CD14-positive monocyte (primary cell): ENCODE data around the gene ABCB6. TPM values are rescaled to one million over a fixed set of nuclear protein-coding genes. Genes with fewer than 3 reads are reported as not detected.

Source experiments
- DNase-seq, 3 donors: peaks; one replicate each; pipeline ENCODE4 v3.0.0-alpha.2; 2011 to 2022
- H2AFZ ChIP-seq: 2 replicates; pipeline ENCODE4 v1.6.0; 2012; ENCODE audit warnings: mild to moderate bottlenecking, low read depth, low read length, inconsistent platforms; ENCODE audit not compliant: insufficient read depth, poor library complexity, severe bottlenecking
- H3K27ac ChIP-seq, 2 donors: 1 replicate in 1 of 2; 2 replicates in 1 of 2; pipeline ENCODE4 v1.5.1; 2012 to 2013; ENCODE audit warnings: low read length in 2 of 2, control low read depth in 1 of 2, inconsistent platforms in 1 of 2, low read depth in 1 of 2, mild to moderate bottlenecking in 1 of 2
- H3K27me3 ChIP-seq, 2 donors: one replicate each; pipeline versions ENCODE4 v1.6.0 to v1.6.1; 2011 to 2013; ENCODE audit warnings: low read length in 2 of 2; ENCODE audit not compliant: control insufficient read depth in 2 of 2, insufficient read depth in 2 of 2
- H3K36me3 ChIP-seq, 2 donors: replicated peaks in 1 of 2; 1 replicate in 1 of 2; 2 replicates in 1 of 2; pipeline versions ENCODE4 v1.5.1 to v1.6.1; 2012 to 2013; ENCODE audit warnings: low read length in 2 of 2, control low read depth in 1 of 2, inconsistent platforms in 1 of 2, mild to moderate bottlenecking in 1 of 2; ENCODE audit not compliant: insufficient read depth in 2 of 2, control insufficient read depth in 1 of 2
- H3K4me1 ChIP-seq, 2 donors: 1 replicate in 1 of 2; 2 replicates in 1 of 2; pipeline versions ENCODE4 v1.5.1 to v1.6.1; 2012 to 2013; ENCODE audit warnings: low read length in 2 of 2, control low read depth in 1 of 2, inconsistent platforms in 1 of 2, mild to moderate bottlenecking in 1 of 2, moderate library complexity in 1 of 2; ENCODE audit not compliant: insufficient read depth in 2 of 2, control insufficient read depth in 1 of 2
- H3K4me2 ChIP-seq: replicated peaks from 2 replicates; pipeline ENCODE3; 2012; ENCODE audit warnings: low read length, moderate library complexity, mild to moderate bottlenecking; ENCODE audit not compliant: poor library complexity, severe bottlenecking; ENCODE audit errors: extremely low read depth
- H3K4me3 ChIP-seq, 3 experiments: fragments of 200-600 bp in 1 of 3; sonication (generic) in 1 of 3; replicated peaks in 1 of 3; 1 replicate in 2 of 3; 2 replicates in 1 of 3; pipeline ENCODE4 v1.5.1; 2011 to 2013; ENCODE audit warnings: low read length in 3 of 3, mild to moderate bottlenecking in 3 of 3, control low read depth in 2 of 3, low read depth in 2 of 3, inconsistent platforms in 1 of 3, moderate library complexity in 1 of 3
- H3K79me2 ChIP-seq: 2 replicates; pipeline ENCODE4 v1.6.0; 2012; ENCODE audit warnings: mild to moderate bottlenecking, control low read depth, inconsistent platforms, low read length, moderate library complexity; ENCODE audit not compliant: insufficient read depth
- H3K9ac ChIP-seq: 2 replicates; pipeline ENCODE4 v1.6.0; 2017; ENCODE audit warnings: low read length, mild to moderate bottlenecking; ENCODE audit not compliant: insufficient read depth, poor library complexity, severe bottlenecking
- H3K9me3 ChIP-seq, 2 donors: replicated peaks in 1 of 2; 1 replicate in 1 of 2; 2 replicates in 1 of 2; pipeline versions ENCODE4 v1.5.1 to v1.6.1; 2012 to 2013; ENCODE audit warnings: low read length in 2 of 2, control low read depth in 1 of 2; ENCODE audit not compliant: control insufficient read depth in 1 of 2, insufficient read depth in 1 of 2
- H4K20me1 ChIP-seq: 2 replicates; pipeline ENCODE4 v1.6.0; 2012; ENCODE audit warnings: mild to moderate bottlenecking, low read length, control low read depth, moderate library complexity; ENCODE audit not compliant: insufficient read depth
- H3K27ac Mint-ChIP-seq, 7 donors: one replicate each; pipeline ENCODE4 v1.8.0; 2020; ENCODE audit warnings: mild to moderate bottlenecking in 7 of 7, mixed read lengths in 7 of 7, moderate library complexity in 6 of 7, inconsistent platforms in 2 of 7
- H3K27me3 Mint-ChIP-seq, 3 donors: one replicate each; pipeline ENCODE4 v1.8.0; 2021 to 2022; ENCODE audit warnings: low read depth in 3 of 3, mild to moderate bottlenecking in 3 of 3, mixed read lengths in 3 of 3, moderate library complexity in 3 of 3, inconsistent platforms in 1 of 3
- H3K36me3 Mint-ChIP-seq, 2 donors: one replicate each; pipeline ENCODE4 v1.8.0; 2020; ENCODE audit warnings: mixed read lengths in 2 of 2, inconsistent platforms in 1 of 2, mild to moderate bottlenecking in 1 of 2
- H3K4me1 Mint-ChIP-seq: one replicate; pipeline ENCODE4 v1.8.0; 2020; ENCODE audit warnings: mild to moderate bottlenecking, mixed read lengths
- H3K4me3 Mint-ChIP-seq, 2 donors: one replicate each; pipeline ENCODE4 v1.8.0; 2020; ENCODE audit warnings: mild to moderate bottlenecking in 2 of 2, mixed read lengths in 2 of 2, moderate library complexity in 1 of 2
- H3K9me3 Mint-ChIP-seq, 7 donors: one replicate each; pipeline ENCODE4 v1.8.0; 2020 to 2022; ENCODE audit warnings: mixed read lengths in 7 of 7, mild to moderate bottlenecking in 6 of 7, moderate library complexity in 6 of 7, inconsistent platforms in 2 of 7
- WGBS: methylation state at CpG from one replicate; pipeline ENCODE4 v1.1.5; 2013; ENCODE audit warnings: missing lambda C conversion rate; ENCODE audit not compliant: insufficient coverage; 5-methylcytosine and 5-hydroxymethylcytosine counted together
- intact Hi-C, 2 donors: fragments of 100-400 bp; cut with micrococcal nuclease; formaldehyde crosslinking; loops; one replicate each; pipeline versions ENCODE4 v1.15.0 to v1.15.1; 2023
- polyA plus RNA-seq, 3 donors: library from polyadenylated mRNA; depleted of rRNA in 1 of 3; unstranded in 2 of 3; stranded (reverse) in 1 of 3; fragments of 300-500 nt in 2 of 3; fragments of >200 nt in 1 of 3; fragmentation: Illumina TruSeq in 2 of 3; gene quantifications; 1 replicate in 2 of 3; 2 replicates in 1 of 3; pipeline ENCODE4 v1.2.3, GENCODE V29; 2012 to 2021
- TF ChIP-seq, protein P1 (sequence below): fragments of 200-600 bp; IDR thresholded peaks from one replicate; pipeline ENCODE4 v1.8.0; 2022; ENCODE audit warnings: antibody characterized with exemption, mild to moderate bottlenecking

ABCB6 gene
- polyA plus RNA-seq, 3 donors = 0.28 to 4.8 (median 0.58) TPM

DNA sequence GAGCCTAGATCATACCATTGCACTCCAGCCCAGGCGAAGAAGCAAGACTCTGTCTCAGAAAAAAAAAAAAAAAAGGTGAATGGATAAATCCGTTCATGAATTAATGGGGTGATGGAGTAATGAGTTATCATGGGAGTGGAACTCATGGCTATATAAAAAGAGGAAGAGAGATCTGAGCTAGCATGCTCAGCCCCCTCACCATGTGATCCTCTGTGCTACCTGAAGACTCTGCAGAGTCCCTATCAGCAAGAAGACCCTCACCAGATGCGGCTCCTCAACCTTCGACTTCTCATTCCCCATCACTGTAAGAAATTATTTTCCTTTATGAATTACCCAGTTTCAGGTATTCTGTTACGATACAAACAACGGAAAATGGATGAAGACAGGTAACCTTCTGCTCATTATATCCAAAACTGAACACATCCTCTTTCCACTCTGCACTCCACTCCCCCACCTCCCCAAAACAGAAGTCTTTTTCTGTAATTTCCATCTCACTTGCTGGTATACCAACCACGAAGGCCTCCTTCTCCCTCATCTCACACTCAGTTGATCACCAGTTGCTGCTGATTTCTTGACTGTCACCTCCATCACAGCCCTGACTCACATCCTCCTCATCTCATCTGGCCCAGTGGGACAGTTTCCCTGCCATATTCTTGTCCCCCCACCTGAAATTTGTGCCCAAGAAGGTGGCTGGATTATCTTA, 31.9 kb downstream of the ABCB6 start:
- H3K9me3 ChIP-seq = no peaks in the 10 kb centered on the region
- H3K4me2 ChIP-seq = no peak overlapping the region
- no peak overlapping the region for H3K4me3 ChIP-seq
- peaks cover 32 to 43% of the 10 kb centered on the region in 2 donors for H3K36me3 Mint-ChIP-seq
- H3K36me3 ChIP-seq = peaks cover 27 to 43% of the 10 kb centered on the region in 2 donors
- H3K9ac ChIP-seq = no peak overlapping the region
- peaks cover 13% of the 10 kb centered on the region for H3K4me1 Mint-ChIP-seq
- TF ChIP-seq, protein P1, sequence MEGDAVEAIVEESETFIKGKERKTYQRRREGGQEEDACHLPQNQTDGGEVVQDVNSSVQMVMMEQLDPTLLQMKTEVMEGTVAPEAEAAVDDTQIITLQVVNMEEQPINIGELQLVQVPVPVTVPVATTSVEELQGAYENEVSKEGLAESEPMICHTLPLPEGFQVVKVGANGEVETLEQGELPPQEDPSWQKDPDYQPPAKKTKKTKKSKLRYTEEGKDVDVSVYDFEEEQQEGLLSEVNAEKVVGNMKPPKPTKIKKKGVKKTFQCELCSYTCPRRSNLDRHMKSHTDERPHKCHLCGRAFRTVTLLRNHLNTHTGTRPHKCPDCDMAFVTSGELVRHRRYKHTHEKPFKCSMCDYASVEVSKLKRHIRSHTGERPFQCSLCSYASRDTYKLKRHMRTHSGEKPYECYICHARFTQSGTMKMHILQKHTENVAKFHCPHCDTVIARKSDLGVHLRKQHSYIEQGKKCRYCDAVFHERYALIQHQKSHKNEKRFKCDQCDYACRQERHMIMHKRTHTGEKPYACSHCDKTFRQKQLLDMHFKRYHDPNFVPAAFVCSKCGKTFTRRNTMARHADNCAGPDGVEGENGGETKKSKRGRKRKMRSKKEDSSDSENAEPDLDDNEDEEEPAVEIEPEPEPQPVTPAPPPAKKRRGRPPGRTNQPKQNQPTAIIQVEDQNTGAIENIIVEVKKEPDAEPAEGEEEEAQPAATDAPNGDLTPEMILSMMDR = no peak
- intact Hi-C loops = no loop called here
- H3K27ac ChIP-seq = no peak overlapping the region
- WGBS = 94% methylated on average over 5 of the region's 7 CpGs
- peaks cover 0 to 2% (median 0%) of the 10 kb centered on the region in 7 donors for H3K9me3 Mint-ChIP-seq
- H3K27me3 Mint-ChIP-seq = peaks cover 0 to 3% (median 0%) of the 10 kb centered on the region in 3 donors
- H3K4me3 Mint-ChIP-seq = no peak overlapping the region
- H3K27ac Mint-ChIP-seq = no peak overlapping the region
- H3K79me2 ChIP-seq = peaks cover 6% of the 10 kb centered on the region
- no peak for DNase-seq
- no peak overlapping the region for H2AFZ ChIP-seq
- peaks cover 10 to 11% of the 10 kb centered on the region in 2 donors for H3K4me1 ChIP-seq
- H4K20me1 ChIP-seq = peaks cover 23% of the 10 kb centered on the region
- no peaks in the 10 kb centered on the region for H3K27me3 ChIP-seq

DNA sequence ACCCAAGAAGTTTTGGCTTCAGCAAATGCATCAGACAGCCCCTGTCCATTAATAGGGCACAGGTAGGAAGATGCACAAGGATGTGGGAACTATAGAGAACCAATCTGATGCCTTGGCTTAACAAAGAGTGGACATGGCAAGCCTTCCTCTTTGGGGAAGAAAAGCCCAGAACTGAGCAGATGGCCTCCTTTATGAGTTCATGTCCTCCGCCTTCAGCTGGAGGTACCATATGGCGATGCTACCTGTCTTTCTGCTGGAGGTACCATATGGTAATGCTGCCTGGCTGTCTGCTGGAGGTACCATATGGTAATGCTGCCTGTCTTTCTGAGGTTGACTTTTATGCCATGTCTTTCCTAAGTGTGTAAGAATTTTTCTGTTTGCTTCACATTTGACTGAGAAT, 34.6 kb downstream of the ABCB6 start:
- H3K4me3 ChIP-seq = no peak overlapping the region
- H3K27ac ChIP-seq = no peak overlapping the region
- intact Hi-C loops = no loop called here
- H3K27ac Mint-ChIP-seq = peak overlapping the region in 1 of 7 donors; percentile 2
- H3K36me3 Mint-ChIP-seq = peaks cover 56 to 69% of the 10 kb centered on the region in 2 donors
- peaks cover 51% of the 10 kb centered on the region for H4K20me1 ChIP-seq
- peaks cover 21% of the 10 kb centered on the region for H3K79me2 ChIP-seq
- no peaks in the 10 kb centered on the region for H3K27me3 ChIP-seq
- H3K4me1 Mint-ChIP-seq = peaks cover 37% of the 10 kb centered on the region
- no peak overlapping the region for H3K9ac ChIP-seq
- no peaks in the 10 kb centered on the region for H3K9me3 ChIP-seq
- peaks cover 0 to 3% (median 0%) of the 10 kb centered on the region in 3 donors for H3K27me3 Mint-ChIP-seq
- H2AFZ ChIP-seq = no peak overlapping the region
- no peak for DNase-seq
- peaks cover 23 to 36% of the 10 kb centered on the region in 2 donors for H3K4me1 ChIP-seq
- H3K9me3 Mint-ChIP-seq = peaks cover 0 to 2% (median 0%) of the 10 kb centered on the region in 7 donors
- no peak overlapping the region for H3K4me3 Mint-ChIP-seq
- WGBS = 100% methylated on average over 2 of the region's 2 CpGs
- no peak overlapping the region for H3K4me2 ChIP-seq
- H3K36me3 ChIP-seq = peaks cover 51 to 71% of the 10 kb centered on the region in 2 donors
- TF ChIP-seq, protein P1 = no peak
